Measurements from ENCODE around the gene PTPRT.

DNA sequence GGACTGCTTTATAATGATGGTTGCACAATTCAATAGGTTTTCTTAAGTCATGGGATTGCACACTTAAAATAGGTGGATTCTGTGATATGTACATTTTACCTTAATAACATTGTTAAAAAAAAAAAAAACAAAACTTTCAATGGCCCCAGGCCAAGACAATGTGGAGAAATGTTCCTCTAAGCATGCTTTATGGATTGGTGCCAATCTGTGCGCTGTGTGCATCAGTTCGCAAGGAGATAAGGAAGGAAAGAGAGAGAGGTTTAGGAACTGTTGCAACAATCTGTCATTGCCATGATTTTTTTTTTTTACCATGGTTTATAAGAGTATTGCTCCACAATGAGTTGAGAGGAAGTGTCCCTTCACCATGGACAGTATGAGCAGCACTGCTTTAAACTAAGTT is 399.6 kb downstream of the PTPRT start:
- TF ChIP-seq ELF4 (IDR thresholded peaks at IDR 0.05) (no peak), TARDBP (IDR thresholded peaks at IDR 0.05) (no peak), CTBP1 (IDR thresholded peaks at IDR 0.05; ENCODE audit: borderline replicate concordance) (no peak), ARNT (IDR thresholded peaks at IDR 0.05) (no peak), FOXK2 (IDR thresholded peaks at IDR 0.05) (no peak), FOXA1 (IDR thresholded peaks at IDR 0.05) (no peak), ZNF384 (IDR thresholded peaks at IDR 0.05) (no peak), SP1 (IDR thresholded peaks at IDR 0.05) (no peak), FOXM1 (IDR thresholded peaks at IDR 0.05; ENCODE audit: borderline replicate concordance) (no peak), BHLHE40 (IDR thresholded peaks at IDR 0.05; ENCODE audit: borderline replicate concordance) (no peak), LEF1 (IDR thresholded peaks at IDR 0.05; ENCODE audit: borderline replicate concordance) (no peak), HDGF (IDR thresholded peaks at IDR 0.05; ENCODE audit: borderline replicate concordance) (no peak), PKNOX1 (IDR thresholded peaks at IDR 0.05) (no peak), SUZ12 (IDR thresholded peaks at IDR 0.05) (no peak)
